HG03432 (cell line): ENCODE measurements around the gene NUP210L.
A peak's percentile ranks its signal among the peaks of the same experiment; 100 is the strongest.
"Not testable (repeated sequence)": the region's sequence is repeated elsewhere in the genome, so short reads cannot be mapped to it uniquely, and the experiment has no call there.

ENCODE experiments used
- ATAC-seq: cut with Tn5 transposase; IDR thresholded peaks from one replicate; pipeline ENCODE4 v1.9.1; 2021; ENCODE audit warnings: mild to moderate bottlenecking, moderate library complexity; ENCODE audit not compliant: unreplicated experiment

Gene NUP210L

GRCh38 chr1:153995640-153996039, 159.2 kb downstream of the NUP210L start:
- ATAC-seq: no peak

- no peak for ATAC-seq
Measured at GRCh38 chr1:153995202-153995601, 159.7 kb downstream of the NUP210L start.

- ATAC-seq: no peak
Measured at GRCh38 chr1:153991806-153992205, 163.1 kb downstream of the NUP210L start.

GRCh38 chr1:153991151-153991630, 163.7 kb downstream of the NUP210L start:
- no peak for ATAC-seq

- ATAC-seq: peak; percentile 74
Measured at GRCh38 chr1:153990468-153991150, 164.3 kb downstream of the NUP210L start, which contains the start of gene RPS27. Gene RPS27 (plus strand): TSS chr1:153990762. CDS start chr1:153990797, 35 bp downstream.

GRCh38 chr1:153987621-153988020, 167.3 kb downstream of the NUP210L start:
- ATAC-seq: no peak

GRCh38 chr1:153985941-153986761, 168.7 kb downstream of the NUP210L start, which contains the start of gene RAB13:
Gene RAB13 (minus strand): TSS chr1:153986339. CDS start chr1:153986236, 103 bp downstream.
- ATAC-seq: no peak

GRCh38 chr1:153985341-153985912, 169.4 kb downstream of the NUP210L start:
- ATAC-seq: no peak

- ATAC-seq: no peak
Measured at GRCh38 chr1:153984123-153984894, 170.6 kb downstream of the NUP210L start.

GRCh38 chr1:153981735-153982134, 173.1 kb downstream of the NUP210L start:
- ATAC-seq: not testable (repeated sequence)

- ATAC-seq: not testable (repeated sequence)
Measured at GRCh38 chr1:153979091-153979490, 175.8 kb downstream of the NUP210L start.

GRCh38 chr1:153978274-153978909, 176.5 kb downstream of the NUP210L start:
- no peak for ATAC-seq

GRCh38 chr1:153977250-153978240, 177.3 kb downstream of the NUP210L start, which contains the start of gene JTB:
Gene JTB (minus strand): TSS chr1:153977674. CDS start chr1:153977252, 422 bp downstream.
- peak; percentile 85 for ATAC-seq

- no peak for ATAC-seq
Measured at GRCh38 chr1:153976819-153977249, 178.0 kb downstream of the NUP210L start.

- no peak for ATAC-seq
Measured at GRCh38 chr1:153973525-153973924, 181.3 kb downstream of the NUP210L start.

- no peak for ATAC-seq
Measured at GRCh38 chr1:153973071-153973470, 181.8 kb downstream of the NUP210L start.

- no peak for ATAC-seq
Measured at GRCh38 chr1:153970346-153970745, 184.5 kb downstream of the NUP210L start.

GRCh38 chr1:153968972-153969371, 185.9 kb downstream of the NUP210L start:
- no peak for ATAC-seq

GRCh38 chr1:153968408-153968807, 186.5 kb downstream of the NUP210L start:
- no peak for ATAC-seq
